Measurements from ENCODE around the gene ARHGDIG.
"Not testable (repeated sequence)": the region's sequence is repeated elsewhere in the genome, so short reads cannot be mapped to it uniquely, and the experiment has no call there.

ARHGDIG gene

DNA sequence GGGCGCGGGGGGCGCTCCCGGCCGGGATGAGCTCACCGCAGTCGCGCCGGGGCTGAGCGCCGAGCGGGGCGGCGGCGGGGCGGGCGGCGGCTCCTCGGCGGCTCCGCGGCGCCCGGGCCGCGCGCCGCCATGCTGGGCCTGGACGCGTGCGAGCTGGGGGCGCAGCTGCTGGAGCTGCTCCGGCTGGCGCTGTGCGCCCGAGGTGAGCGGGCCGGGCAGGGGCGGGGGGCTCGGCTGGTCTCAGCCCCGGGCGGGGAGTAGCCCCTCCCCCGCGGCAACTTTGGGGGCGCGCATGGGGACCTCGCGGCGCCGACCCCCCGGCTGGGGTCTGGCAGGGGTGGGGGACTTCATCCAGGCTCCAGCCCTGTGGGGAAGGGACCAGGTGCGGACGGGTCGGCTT lies at the start of gene ARHGDIG:
TSS of gene ARHGDIG (plus strand) at position 40 of the 400 bp plus-strand sequence. CDS start at position 130, 90 bp downstream.
- DNase-seq (ENCODE audit: low read depth in 2 of 2), result no peak

DNA sequence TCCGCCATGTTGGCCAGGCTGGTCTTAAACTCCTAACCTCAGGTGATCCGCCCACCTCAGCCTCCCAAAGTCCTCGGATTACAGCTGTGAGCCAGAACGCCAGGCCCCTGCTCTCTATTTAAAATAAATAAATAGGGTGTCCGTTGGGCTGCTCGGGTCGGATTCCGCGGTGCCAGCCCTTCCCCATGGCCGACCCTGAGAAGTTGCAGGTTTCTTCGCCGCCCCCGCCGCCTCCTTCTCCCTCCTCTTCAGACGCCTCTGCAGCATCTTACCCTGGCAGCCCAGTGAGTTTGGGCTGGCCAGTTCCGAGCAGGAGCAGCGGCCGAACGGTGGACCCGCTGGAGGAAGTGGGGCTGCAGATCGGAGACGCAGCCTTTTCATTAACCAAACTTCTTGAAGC lies 49.4 kb upstream of the ARHGDIG start:
- DNase-seq (ENCODE audit: low read depth in 2 of 2), result no peak

DNA sequence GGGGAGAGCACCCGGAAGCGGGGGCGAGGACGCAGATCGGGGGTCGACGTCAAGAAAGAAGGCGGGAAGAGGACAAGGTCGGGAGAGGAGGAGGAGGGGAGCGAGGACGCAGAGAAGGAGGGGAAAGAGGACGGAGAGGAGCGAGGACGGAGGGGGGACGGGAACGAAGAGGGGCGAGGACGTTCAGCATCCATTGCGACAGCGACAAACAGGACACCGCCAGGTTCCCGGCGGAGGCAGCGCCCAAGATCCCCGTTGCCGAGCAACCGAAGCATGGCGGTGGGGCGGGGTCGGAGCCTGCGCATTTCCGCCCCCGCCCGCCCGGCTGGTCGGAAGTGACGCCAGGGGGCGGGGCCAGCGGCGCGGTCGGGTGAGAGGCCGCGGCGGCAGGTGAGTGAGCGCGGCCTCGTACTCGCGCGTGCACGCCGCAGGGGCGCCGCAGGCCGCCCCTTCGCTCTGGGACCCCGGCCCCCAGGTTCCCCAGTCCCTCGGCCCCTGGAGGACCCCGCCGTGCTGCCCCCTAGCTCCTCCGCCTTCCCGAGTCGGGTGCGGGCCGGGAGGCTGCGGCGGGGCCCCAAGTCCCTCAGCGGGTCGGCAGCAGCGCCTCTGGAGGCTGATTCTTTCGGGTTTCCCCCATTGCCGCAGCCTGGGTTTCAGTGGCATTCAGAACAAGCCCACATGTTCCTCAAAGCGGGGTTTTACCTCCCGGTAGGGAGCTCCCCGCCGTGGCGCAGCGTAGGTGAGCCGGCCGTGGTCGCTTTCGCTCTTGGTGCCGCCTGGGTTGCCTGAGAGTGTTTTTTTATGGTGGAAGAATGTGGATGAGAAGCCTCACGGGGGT lies 45.7 kb upstream of the ARHGDIG start, which contains the start of gene FAM234A:
TSS of gene FAM234A (plus strand) at position 354 of the 838 bp plus-strand sequence. CDS start 19,593 bp downstream, outside the sequence.
- DNase-seq (ENCODE audit: low read depth in 2 of 2), result peak; percentile 83 to 92

GRCh38 chr16:239948-240277 lies 40.5 kb upstream of the ARHGDIG start:
- DNase-seq (ENCODE audit: low read depth in 2 of 2), result no peak

- no peak for DNase-seq (ENCODE audit: low read depth in 2 of 2)
Observed at GRCh38 chr16:240559-240958, 39.8 kb upstream of the ARHGDIG start.

- no peak for DNase-seq (ENCODE audit: low read depth in 2 of 2)
Observed at GRCh38 chr16:242281-242680, 38.1 kb upstream of the ARHGDIG start.

DNA sequence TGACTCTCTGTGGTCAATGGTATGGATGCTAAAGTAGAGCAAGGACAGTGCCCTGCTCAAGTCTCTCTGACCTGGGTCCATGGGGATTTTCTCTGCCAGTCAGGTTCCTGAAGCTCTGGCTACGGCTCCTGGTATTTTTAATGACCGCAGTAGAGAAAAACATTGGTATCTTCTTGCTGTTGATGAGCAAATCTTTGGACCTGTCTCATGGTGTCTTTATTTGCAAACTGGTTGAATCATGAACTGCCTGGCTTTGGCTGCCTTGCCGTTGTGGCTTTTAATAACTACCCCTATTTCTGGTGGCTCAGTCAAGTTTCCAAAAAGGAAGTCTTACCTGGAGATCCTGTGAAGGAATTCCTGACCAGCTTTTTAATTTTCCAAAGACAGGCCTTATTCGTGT lies 37.0 kb upstream of the ARHGDIG start:
- no peak for DNase-seq (ENCODE audit: low read depth in 2 of 2)

GRCh38 chr16:245105-245504 lies 35.3 kb upstream of the ARHGDIG start:
- DNase-seq (ENCODE audit: low read depth in 2 of 2), result no peak

GRCh38 chr16:247027-247426 lies 33.4 kb upstream of the ARHGDIG start:
- no peak for DNase-seq (ENCODE audit: low read depth in 2 of 2)

- DNase-seq (ENCODE audit: low read depth in 2 of 2), result no peak
Observed at GRCh38 chr16:249431-249830, 31.0 kb upstream of the ARHGDIG start.

GRCh38 chr16:252366-253337 lies 27.7 kb upstream of the ARHGDIG start:
- DNase-seq (ENCODE audit: low read depth in 2 of 2), result no peak

GRCh38 chr16:253833-254232 lies 26.6 kb upstream of the ARHGDIG start:
- no peak for DNase-seq (ENCODE audit: low read depth in 2 of 2)

GRCh38 chr16:254461-254860 lies 25.9 kb upstream of the ARHGDIG start:
- DNase-seq (ENCODE audit: low read depth in 2 of 2), result no peak

DNA sequence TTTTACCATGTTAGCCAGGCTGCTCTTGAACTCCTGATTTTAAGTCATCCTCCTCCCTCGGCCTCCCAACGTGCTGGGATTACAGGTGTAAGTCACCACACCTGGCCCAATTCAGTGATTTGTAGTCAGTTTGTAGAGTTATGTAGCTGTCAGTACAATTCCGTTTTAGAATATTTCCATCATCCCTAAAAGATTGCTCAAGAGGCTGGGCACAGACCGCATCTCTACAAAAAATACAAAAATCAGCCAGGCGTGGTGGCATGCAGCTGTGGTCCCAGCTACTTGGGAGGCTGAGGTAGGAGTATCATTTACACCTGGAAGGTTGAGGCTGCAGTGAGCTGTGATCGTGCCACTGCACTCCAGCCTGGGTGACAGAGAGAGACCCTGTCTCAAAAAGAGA lies 25.2 kb upstream of the ARHGDIG start:
- DNase-seq (ENCODE audit: low read depth in 2 of 2), result no peak

GRCh38 chr16:258091-258490 lies 22.3 kb upstream of the ARHGDIG start:
- DNase-seq (ENCODE audit: low read depth in 2 of 2), result not testable (repeated sequence)

DNA sequence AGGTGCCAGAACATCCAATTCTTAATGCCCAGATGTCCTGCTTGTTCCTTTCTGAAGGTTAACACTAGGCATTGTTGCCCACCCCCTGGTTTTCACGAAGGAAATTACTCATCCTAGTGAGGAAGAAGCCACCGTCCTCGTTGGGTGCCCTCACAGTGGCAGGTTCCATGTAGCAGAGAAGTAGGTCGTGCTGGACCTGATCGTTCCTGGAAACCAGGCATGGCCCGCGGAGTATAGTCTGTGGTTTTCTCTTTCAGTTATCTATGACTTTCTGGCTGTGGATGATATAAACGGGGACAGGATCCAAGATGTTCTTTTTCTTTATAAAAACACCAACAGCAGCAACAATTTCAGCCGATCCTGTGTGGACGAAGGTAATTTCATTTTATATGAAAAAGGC lies 21.2 kb upstream of the ARHGDIG start:
- DNase-seq (ENCODE audit: low read depth in 2 of 2), result no peak

DNA sequence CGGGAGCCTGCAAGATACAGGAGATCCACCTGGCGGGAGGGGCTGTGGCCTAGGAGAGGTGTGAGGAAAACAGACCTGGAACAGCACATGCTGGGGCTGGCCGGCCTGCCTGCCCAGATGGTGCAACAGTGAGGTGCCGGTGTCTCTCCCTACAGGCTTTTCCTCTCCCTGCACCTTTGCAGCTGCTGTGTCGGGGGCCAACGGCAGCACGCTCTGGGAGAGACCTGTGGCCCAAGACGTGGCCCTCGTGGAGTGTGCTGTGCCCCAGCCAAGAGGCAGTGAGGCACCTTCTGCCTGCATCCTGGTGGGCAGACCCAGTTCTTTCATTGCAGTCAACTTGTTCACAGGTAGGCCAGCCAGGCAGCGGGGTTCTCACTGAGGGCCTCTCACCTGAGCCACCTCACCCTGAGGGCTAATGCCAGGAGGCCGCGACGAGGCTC lies 20.6 kb upstream of the ARHGDIG start:
- no peak for DNase-seq (ENCODE audit: low read depth in 2 of 2)

GRCh38 chr16:260326-260725 lies 20.1 kb upstream of the ARHGDIG start:
- DNase-seq (ENCODE audit: low read depth in 2 of 2), result no peak

DNA sequence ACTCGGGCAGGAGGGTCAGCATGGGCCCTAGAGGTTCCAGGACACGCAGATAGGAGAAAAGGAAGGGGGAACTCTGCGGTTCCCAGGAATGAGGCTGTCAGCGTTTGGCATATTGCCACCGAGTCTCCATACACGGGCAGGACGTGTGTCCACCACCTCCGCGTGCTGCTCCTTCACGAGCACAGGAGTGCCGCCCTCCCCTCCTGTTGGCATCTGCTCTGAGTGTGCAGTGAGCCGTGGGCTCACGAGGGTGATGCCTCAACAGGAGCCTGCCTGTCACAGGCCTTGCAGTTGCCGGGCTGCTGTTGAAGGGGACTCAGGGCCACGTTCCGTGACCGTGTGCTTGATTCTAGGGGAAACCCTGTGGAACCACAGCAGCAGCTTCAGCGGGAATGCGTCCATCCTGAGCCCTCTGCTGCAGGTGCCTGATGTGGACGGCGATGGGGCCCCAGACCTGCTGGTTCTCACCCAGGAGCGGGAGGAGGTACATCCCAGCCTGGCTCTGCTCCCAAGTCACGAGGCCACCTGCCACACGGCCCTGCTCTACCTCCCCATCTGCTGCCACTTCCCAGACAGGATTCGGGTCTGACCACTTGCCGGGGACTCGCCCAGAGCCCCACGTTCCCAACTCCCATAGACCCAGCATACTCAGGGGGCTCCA lies 19.2 kb upstream of the ARHGDIG start:
- DNase-seq (ENCODE audit: low read depth in 2 of 2), result no peak

DNA sequence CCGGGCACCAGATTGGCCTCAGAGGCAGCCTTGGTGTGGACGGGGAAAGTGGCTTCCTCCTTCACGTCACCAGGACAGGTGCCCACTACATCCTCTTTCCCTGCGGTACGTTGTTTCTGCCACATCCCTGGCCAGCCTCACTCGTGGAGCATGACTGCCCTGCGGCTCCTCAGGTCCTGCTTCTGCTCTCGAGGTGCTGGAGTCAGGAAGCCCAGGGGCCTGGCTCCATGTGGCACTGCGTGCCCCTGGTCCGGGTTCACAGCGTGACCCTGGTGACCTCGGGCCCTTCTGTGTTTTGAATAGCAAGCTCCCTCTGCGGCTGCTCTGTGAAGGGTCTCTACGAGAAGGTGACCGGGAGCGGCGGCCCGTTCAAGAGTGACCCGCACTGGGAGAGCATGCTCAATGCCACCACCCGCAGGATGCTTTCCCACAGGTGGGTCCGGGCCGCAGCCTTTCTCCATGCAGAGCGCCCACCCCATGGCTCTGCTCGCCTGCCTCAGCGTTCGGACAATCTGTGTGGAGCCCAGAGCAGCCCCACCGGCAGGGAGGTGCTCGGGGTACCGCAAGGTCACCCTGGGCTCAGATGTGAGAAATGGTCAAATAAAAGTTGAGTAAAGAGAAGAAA lies 18.2 kb upstream of the ARHGDIG start:
- DNase-seq (ENCODE audit: low read depth in 2 of 2), result no peak

- DNase-seq (ENCODE audit: low read depth in 2 of 2), result no peak
Observed at GRCh38 chr16:263182-263774, 17.1 kb upstream of the ARHGDIG start.

Measured in stimulated activated CD8-positive, alpha-beta memory T cell treated with anti-CD3 and anti-CD28 coated beads, Interleukin-2, amount 100 ng/mL, for 1 hour (primary cell).